Left renal cortex interstitium (tissue), 4 donors: ENCODE measurements around the gene ZNF660. TPM values are rescaled to one million over a fixed set of nuclear protein-coding genes. Genes with fewer than 3 reads are reported as not detected.

ENCODE experiments used
- DNase-seq, 4 donors: peaks; one replicate each; pipeline ENCODE4 v3.0.0-alpha.2; 2013; ENCODE audit warnings: low read depth in 4 of 4, low spot score in 2 of 4, missing footprints in 1 of 4
- polyA plus RNA-seq, 4 donors: library from polyadenylated mRNA; unstranded; fragments of 120-200 nt; gene quantifications; one replicate each; pipeline ENCODE4 v1.2.1, GENCODE V29; 2013; ENCODE audit not compliant: insufficient read length in 4 of 4

ZNF660 gene
- polyA plus RNA-seq, 4 donors: 8.3 to 19.2 (median 11.0) TPM

DNA sequence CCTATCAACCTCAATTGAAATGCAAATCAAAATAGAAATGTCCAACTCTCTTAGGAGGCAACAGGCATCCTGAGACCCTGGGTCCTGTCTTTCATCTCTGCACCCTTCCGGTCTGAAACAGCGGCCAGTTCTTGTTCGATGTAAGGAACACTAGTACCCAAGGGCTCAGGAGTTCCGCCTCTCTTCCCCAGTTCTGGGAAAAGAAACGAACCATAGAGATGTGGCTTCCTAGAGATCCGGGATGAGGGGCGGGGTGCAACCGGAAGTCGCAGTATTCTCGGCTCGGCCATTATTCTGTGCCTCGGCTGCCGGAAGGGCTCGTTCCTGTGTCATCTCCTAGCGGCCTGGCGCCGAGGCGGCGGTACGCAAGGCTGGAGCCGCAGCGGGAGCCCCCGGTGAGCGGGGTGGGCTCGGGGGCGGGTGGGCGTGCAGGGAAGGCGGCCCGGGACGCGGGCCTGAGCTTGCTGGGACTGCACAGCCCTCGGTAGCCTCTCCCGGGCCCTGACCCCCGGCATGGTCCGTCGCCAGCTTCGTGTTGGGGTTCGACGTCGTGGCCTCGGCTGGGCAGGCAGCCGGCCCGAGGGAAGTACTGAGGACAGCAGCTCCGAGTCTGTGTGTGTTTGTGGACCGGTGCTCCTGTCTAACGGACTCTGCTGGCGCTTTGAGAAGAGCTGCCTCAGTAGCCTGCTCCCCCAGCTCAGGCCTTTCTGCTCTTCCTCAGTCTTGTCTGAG is 40.2 kb downstream of the ZNF660 start, which contains the start of gene ZNF197:
Gene ZNF197, plus strand, starts transcription at position 288 of the 732 bp plus-strand sequence. CDS start 4,119 bp downstream, outside the sequence.
- peak; percentile 60 to 87 (median 76) for DNase-seq

- DNase-seq: no peak
These were observed 44.0 kb downstream of the ZNF660 start for GRCh38 chr3:44628716-44629115.

DNA sequence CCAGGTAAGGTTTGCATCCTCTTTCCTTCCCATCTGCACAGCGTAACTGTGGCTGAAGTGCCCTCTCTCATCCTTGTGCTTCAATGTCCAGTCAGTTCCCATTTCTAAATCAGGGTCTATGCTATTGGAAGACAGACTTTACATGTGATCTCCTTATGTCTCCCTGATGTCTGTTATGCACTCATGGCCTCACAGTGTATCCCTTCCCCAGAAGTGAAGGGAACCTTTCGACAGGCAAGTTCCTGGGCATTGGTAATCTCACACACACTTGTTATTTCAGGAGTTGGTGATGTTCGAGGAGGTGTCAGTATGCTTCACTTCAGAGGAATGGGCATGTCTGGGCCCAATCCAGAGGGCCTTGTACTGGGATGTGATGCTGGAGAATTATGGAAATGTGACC is 47.4 kb downstream of the ZNF660 start:
- no peak for DNase-seq

DNA sequence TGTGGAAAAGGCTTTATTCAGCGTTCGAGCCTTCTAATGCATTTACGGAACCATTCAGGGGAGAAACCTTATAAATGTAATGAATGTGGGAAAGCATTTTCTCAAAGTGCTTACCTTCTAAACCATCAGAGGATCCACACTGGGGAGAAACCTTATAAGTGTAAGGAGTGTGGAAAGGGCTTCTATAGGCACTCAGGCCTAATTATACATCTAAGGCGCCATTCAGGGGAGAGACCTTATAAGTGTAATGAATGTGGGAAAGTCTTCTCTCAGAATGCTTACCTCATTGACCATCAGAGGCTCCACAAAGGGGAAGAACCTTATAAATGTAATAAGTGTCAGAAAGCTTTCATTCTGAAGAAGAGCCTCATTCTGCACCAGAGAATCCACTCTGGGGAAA is 57.6 kb downstream of the ZNF660 start:
- DNase-seq: no peak

- no peak for DNase-seq
These were observed 58.3 kb downstream of the ZNF660 start for GRCh38 chr3:44643024-44643423.

- DNase-seq: no peak
These were observed 63.0 kb downstream of the ZNF660 start for GRCh38 chr3:44647771-44648170.

DNA sequence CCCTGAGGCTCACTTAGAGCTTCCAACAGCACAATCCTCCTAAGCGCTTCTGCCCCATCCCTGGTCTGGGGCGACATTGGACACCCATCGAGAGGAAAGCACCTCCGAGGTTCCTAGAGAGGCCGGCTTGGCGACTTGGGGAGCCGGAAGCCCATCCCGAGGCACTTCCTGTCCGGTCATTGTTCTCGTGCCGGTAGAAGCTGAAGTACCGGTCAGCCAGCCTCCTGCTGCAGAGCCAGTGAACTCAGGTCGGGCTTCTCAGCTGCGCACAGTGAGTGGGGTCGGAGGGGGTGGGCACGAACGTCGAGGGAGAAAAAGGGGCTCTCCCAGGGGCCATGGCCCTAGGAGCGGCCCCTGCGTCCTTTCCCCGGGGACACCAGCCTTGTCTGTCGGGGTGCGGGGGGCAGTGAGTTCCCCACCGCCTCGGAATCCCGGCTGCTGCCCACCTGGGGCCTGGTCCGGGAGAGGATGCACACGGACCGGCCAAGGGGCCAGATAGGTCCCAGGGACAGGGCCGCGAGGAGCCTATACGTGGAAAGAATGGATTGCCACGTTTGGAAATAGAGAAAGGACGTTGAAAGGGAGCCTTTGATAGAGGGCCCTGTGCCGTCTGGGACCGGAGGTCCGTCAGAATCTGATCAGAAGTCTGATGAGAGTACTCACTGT is 63.9 kb downstream of the ZNF660 start, which contains the start of gene ZNF35:
Gene ZNF35, plus strand, starts transcription at position 169 of the 666 bp plus-strand sequence. CDS start 2,336 bp downstream, outside the sequence.
- peak; percentile 53 to 69 (median 64) for DNase-seq

Other genes starting within 250 kb of the ZNF660 start
- 10 to 100 TPM; 40.1 to 52.1 (median 41.5) TPM for gene TCAIM, start 246.2 kb upstream of the ZNF660 start, polyA plus RNA-seq
- gene ZNF445, start 107.3 kb upstream of the ZNF660 start, polyA plus RNA-seq: 10 to 100 TPM; 17.7 to 31.4 (median 24.2) TPM
- 10 to 100 TPM; 13.7 to 19.1 (median 18.3) TPM for gene ZKSCAN7, start 29.8 kb upstream of the ZNF660 start, polyA plus RNA-seq
- 10 to 100 TPM; 29.1 to 40.1 (median 32.2) TPM for gene ZNF197, start 40.1 kb downstream of the ZNF660 start, polyA plus RNA-seq
- gene ZNF35, start 63.8 kb downstream of the ZNF660 start, polyA plus RNA-seq: 10 to 100 TPM in 3 of 4 donors, 1 to 10 TPM in 1; 9.6 to 13.2 (median 11.3) TPM
- gene ZNF502, start 127.7 kb downstream of the ZNF660 start, polyA plus RNA-seq: 10 to 100 TPM; 11.1 to 16.2 (median 12.1) TPM
- gene ZNF501, start 144.7 kb downstream of the ZNF660 start, polyA plus RNA-seq: 10 to 100 TPM in 3 of 4 donors, 1 to 10 TPM in 1; 9.6 to 13.2 (median 12.2) TPM
- 10 to 100 TPM; 48.8 to 66.0 (median 54.9) TPM for gene KIAA1143, start 176.7 kb downstream of the ZNF660 start, polyA plus RNA-seq
- gene KIF15, start 176.8 kb downstream of the ZNF660 start, polyA plus RNA-seq: 10 to 100 TPM; 22.0 to 29.6 (median 26.8) TPM